ENCODE data around the gene CDKL5. TPM values are rescaled to one million over a fixed set of nuclear protein-coding genes. Genes with fewer than 3 reads are reported as not detected.
"Not testable (repeated sequence)": the region's sequence is repeated elsewhere in the genome, so short reads cannot be mapped to it uniquely, and the experiment has no call there.

Gene CDKL5
- total RNA-seq, 1 donor from 2014 or later: 6.8 TPM

- no peak for DNase-seq (ENCODE audit: low spot score)
Observed at GRCh38 chrX:18573556-18573955, 148.1 kb downstream of the CDKL5 start.

- no peak for DNase-seq (ENCODE audit: low spot score)
Observed at GRCh38 chrX:18574591-18574990, 149.2 kb downstream of the CDKL5 start.

- no peak for DNase-seq (ENCODE audit: low spot score)
Observed at GRCh38 chrX:18575744-18576143, 150.3 kb downstream of the CDKL5 start.

- no peak for DNase-seq (ENCODE audit: low spot score)
Observed at GRCh38 chrX:18577400-18577799, 152.0 kb downstream of the CDKL5 start.

GRCh38 chrX:18578546-18578945 is 153.1 kb downstream of the CDKL5 start:
- DNase-seq (ENCODE audit: low spot score): no peak

GRCh38 chrX:18579495-18579894 is 154.1 kb downstream of the CDKL5 start:
- no peak for DNase-seq (ENCODE audit: low spot score)

- DNase-seq (ENCODE audit: low spot score): no peak
Observed at GRCh38 chrX:18582910-18583493, 157.6 kb downstream of the CDKL5 start.

GRCh38 chrX:18589292-18589691 is 163.9 kb downstream of the CDKL5 start:
- DNase-seq (ENCODE audit: low spot score): not testable (repeated sequence)

- no peak for DNase-seq (ENCODE audit: low spot score)
Observed at GRCh38 chrX:18591834-18592233, 166.4 kb downstream of the CDKL5 start.

GRCh38 chrX:18594079-18594478 is 168.7 kb downstream of the CDKL5 start:
- no peak for DNase-seq (ENCODE audit: low spot score)

GRCh38 chrX:18596096-18596495 is 170.7 kb downstream of the CDKL5 start:
- DNase-seq (ENCODE audit: low spot score): no peak

GRCh38 chrX:18598413-18598812 is 173.0 kb downstream of the CDKL5 start:
- no peak for DNase-seq (ENCODE audit: low spot score)

GRCh38 chrX:18607966-18608365 is 182.6 kb downstream of the CDKL5 start:
- no peak for DNase-seq (ENCODE audit: low spot score)

- no peak for DNase-seq (ENCODE audit: low spot score)
Observed at GRCh38 chrX:18613930-18614639, 188.7 kb downstream of the CDKL5 start.

GRCh38 chrX:18616688-18617406 is 191.4 kb downstream of the CDKL5 start:
- no peak for DNase-seq (ENCODE audit: low spot score)

- no peak for DNase-seq (ENCODE audit: low spot score)
Observed at GRCh38 chrX:18617407-18617750, 192.0 kb downstream of the CDKL5 start.

- no peak for DNase-seq (ENCODE audit: low spot score)
Observed at GRCh38 chrX:18619288-18619687, 193.9 kb downstream of the CDKL5 start.

GRCh38 chrX:18620349-18620748 is 194.9 kb downstream of the CDKL5 start:
- no peak for DNase-seq (ENCODE audit: low spot score)

GRCh38 chrX:18624599-18624998 is 199.2 kb downstream of the CDKL5 start:
- DNase-seq (ENCODE audit: low spot score): no peak

GRCh38 chrX:18630934-18631333 is 205.5 kb downstream of the CDKL5 start:
- DNase-seq (ENCODE audit: low spot score): no peak

- no peak for DNase-seq (ENCODE audit: low spot score)
Observed at GRCh38 chrX:18638398-18638797, 213.0 kb downstream of the CDKL5 start.

GRCh38 chrX:18639280-18639679 is 213.9 kb downstream of the CDKL5 start:
- DNase-seq (ENCODE audit: low spot score): no peak

GRCh38 chrX:18640686-18641085 is 215.3 kb downstream of the CDKL5 start:
- DNase-seq (ENCODE audit: low spot score): no peak

All from mesenteric fat pad (tissue), 1 donor.